GM12878 (cell line): Measurements from ENCODE around the gene PPP2R1A. TPM values are rescaled to one million over a fixed set of nuclear protein-coding genes. Genes with fewer than 3 reads are reported as not detected.

Experiments
- ATAC-seq: fragments of 200-7000 bp; cut with Tn5 transposase; 3 replicates; pipeline ENCODE4 v1.9.1; 2020; ENCODE audit warnings: mild to moderate bottlenecking, moderate library complexity
- BruUV-seq: library from RNA; stranded (reverse); fragments of 400-500 nt; replicated peaks from 2 replicates; lab custom pipeline; 2021; lab: Mats Ljungman, UMichigan
- CTCF ChIA-PET: fragments of 300-600 bp; sonication (Branson Sonifier 250); formaldehyde crosslinking; extraction: SDS; loops from one replicate; lab custom pipeline; 2021; ENCODE audit warnings: inconsistent platforms; lab: Yijun Ruan, JAX
- POLR2A ChIA-PET: fragments of 350-600 bp; formaldehyde crosslinking; extraction: SDS; loops from one replicate; lab custom pipeline; 2021; ENCODE audit warnings: inconsistent platforms; lab: Charles Lee
- RAD21 ChIA-PET: fragments of 300-600 bp; sonication (Branson Sonifier 250); formaldehyde crosslinking; loops from one replicate; lab custom pipeline; 2023; ENCODE audit warnings: antibody characterized with exemption; ENCODE audit not compliant: unreplicated experiment; lab: Charles Lee
- SMC1A ChIA-PET: fragments of 300-600 bp; sonication (Branson Sonifier 250); formaldehyde crosslinking; loops from one replicate; lab custom pipeline; 2023; ENCODE audit not compliant: unreplicated experiment, uncharacterized antibody; lab: Charles Lee
- DNase-seq: peaks from one replicate; pipeline ENCODE4 v3.0.0-alpha.2; 2011; ENCODE audit warnings: low read depth, low spot score
- FAIRE-seq: peaks from 3 replicates; lab custom pipeline; 2011; peaks lifted over from hg19 to GRCh38; lab: Jason Lieb, UNC
- H2AFZ ChIP-seq: 2 replicates; pipeline ENCODE4 v1.6.0; 2011; ENCODE audit warnings: low read depth, low read length, control low read depth; ENCODE audit not compliant: control insufficient read depth
- H3K27ac ChIP-seq: 2 replicates; pipeline ENCODE4 v1.5.1; 2011; ENCODE audit warnings: control low read depth; ENCODE audit not compliant: control insufficient read depth, insufficient read depth
- H3K27me3 ChIP-seq, 2 experiments: replicated peaks in 1 of 2; 2 replicates each; pipeline versions ENCODE4 v1.6.0 to v1.6.1; 2011; ENCODE audit warnings: low read length in 1 of 2; ENCODE audit not compliant: control insufficient read depth in 2 of 2, insufficient read depth in 2 of 2
- H3K36me3 ChIP-seq, 2 experiments: 2 replicates each; pipeline ENCODE4 v1.5.1; 2011; ENCODE audit warnings: low read length in 1 of 2; ENCODE audit not compliant: control insufficient read depth in 2 of 2, insufficient read depth in 2 of 2
- H3K4me1 ChIP-seq: 2 replicates; pipeline ENCODE4 v1.6.1; 2011; ENCODE audit warnings: mild to moderate bottlenecking, low read length, moderate library complexity, mixed read lengths; ENCODE audit not compliant: control insufficient read depth, insufficient read depth
- H3K4me2 ChIP-seq: 2 replicates; pipeline ENCODE4 v1.6.0; 2011; ENCODE audit warnings: control low read depth; ENCODE audit not compliant: control insufficient read depth, insufficient read depth
- H3K4me3 ChIP-seq: fragments of 200-600 bp; sonication (generic); 2 replicates; pipeline ENCODE4 v1.5.1; 2016
- H3K79me2 ChIP-seq: 2 replicates; pipeline ENCODE4 v1.6.0; 2011; ENCODE audit warnings: low read length; ENCODE audit not compliant: control insufficient read depth, insufficient read depth
- H3K9ac ChIP-seq: 2 replicates; pipeline ENCODE4 v1.8.0; 2011; ENCODE audit warnings: low read length, control low read depth, mixed read lengths; ENCODE audit not compliant: control insufficient read depth, insufficient read depth
- H3K9me3 ChIP-seq: replicated peaks from 3 replicates; pipeline ENCODE4 v1.5.1; 2011; ENCODE audit warnings: mild to moderate bottlenecking, low read length; ENCODE audit not compliant: control insufficient read depth, insufficient read depth
- H4K20me1 ChIP-seq: 2 replicates; pipeline ENCODE4 v1.6.0; 2011; ENCODE audit not compliant: control insufficient read depth, insufficient read depth
- DPF2 ChIP-seq: fragments of 450-650 bp; IDR thresholded peaks from 2 replicates; pipeline ENCODE4 v1.6.1; 2017; ENCODE audit warnings: mild to moderate bottlenecking
- EGR1 ChIP-seq, 2 experiments: IDR thresholded peaks; 1 replicate in 1 of 2; 2 replicates in 1 of 2; pipeline ENCODE4 v1.6.1; 2011 to 2012; ENCODE audit warnings: low read depth in 2 of 2, low read length in 2 of 2, borderline replicate concordance in 1 of 2, mild to moderate bottlenecking in 1 of 2, moderate library complexity in 1 of 2
- GATAD2B ChIP-seq: fragments of 450-650 bp; conservative IDR thresholded peaks from 2 replicates; pipeline ENCODE4 v1.6.1; 2017; ENCODE audit warnings: low read depth, mild to moderate bottlenecking, moderate library complexity
- IKZF1 ChIP-seq: fragments of 450-650 bp; conservative IDR thresholded peaks from 2 replicates; pipeline ENCODE4 v1.6.1; 2017; ENCODE audit warnings: antibody characterized with exemption, mild to moderate bottlenecking
- IRF3 ChIP-seq: fragments of 450-650 bp; IDR thresholded peaks from 2 replicates; pipeline ENCODE4 v1.6.1; 2014; ENCODE audit warnings: mild to moderate bottlenecking
- IRF4 ChIP-seq: IDR thresholded peaks from 2 replicates; pipeline ENCODE4 v1.6.1; 2011; ENCODE audit warnings: low read depth, low read length
- KDM1A ChIP-seq: fragments of 200-600 bp; sonication (generic); IDR thresholded peaks from 2 replicates; pipeline ENCODE4 v1.6.1; 2016; ENCODE audit warnings: borderline replicate concordance
- KLF5 ChIP-seq: fragments of 450-650 bp; IDR thresholded peaks from 2 replicates; pipeline ENCODE4 v1.6.1; 2014; ENCODE audit warnings: mild to moderate bottlenecking; ENCODE audit not compliant: partially characterized antibody
- MLLT1 ChIP-seq: fragments of 450-650 bp; IDR thresholded peaks from 2 replicates; pipeline ENCODE4 v1.6.1; 2016; ENCODE audit warnings: mild to moderate bottlenecking
- MTA2 ChIP-seq: fragments of 450-650 bp; IDR thresholded peaks from 2 replicates; pipeline ENCODE4 v1.6.1; 2016; ENCODE audit warnings: low read depth, mild to moderate bottlenecking, moderate library complexity
- PAX5 ChIP-seq: IDR thresholded peaks from 2 replicates; pipeline ENCODE4 v1.6.1; 2011; ENCODE audit warnings: low read depth, low read length, borderline replicate concordance
- POLR2AphosphoS2 ChIP-seq: IDR thresholded peaks from 2 replicates; pipeline ENCODE4 v1.6.1; 2011; ENCODE audit warnings: low read depth, mild to moderate bottlenecking, low read length, improper control_type of control experiment, moderate library complexity
- RELB ChIP-seq: fragments of 450-650 bp; IDR thresholded peaks from 2 replicates; pipeline ENCODE4 v1.6.1; 2017; ENCODE audit warnings: low read depth, mild to moderate bottlenecking, moderate library complexity
- SMAD5 ChIP-seq: IDR thresholded peaks from 2 replicates; pipeline ENCODE4 v1.6.1; 2016; ENCODE audit warnings: antibody characterized with exemption, low read depth
- TARDBP ChIP-seq: IDR thresholded peaks from 2 replicates; pipeline ENCODE4 v1.6.1; 2016; ENCODE audit warnings: borderline replicate concordance
- YBX1 ChIP-seq: fragments of 450-650 bp; IDR thresholded peaks from 2 replicates; pipeline ENCODE4 v1.6.1; 2016; ENCODE audit warnings: antibody characterized with exemption
- ZNF207 ChIP-seq: fragments of 450-650 bp; IDR thresholded peaks from 2 replicates; pipeline ENCODE4 v1.6.1; 2014; ENCODE audit warnings: antibody characterized with exemption, mild to moderate bottlenecking, borderline replicate concordance
- ZNF24 ChIP-seq: fragments of 450-650 bp; IDR thresholded peaks from 2 replicates; pipeline ENCODE4 v1.6.1; 2017; ENCODE audit warnings: antibody characterized with exemption, mild to moderate bottlenecking
- WGBS: methylation state at CpG from one replicate; pipeline ENCODE4 v1.1.6; 2016; ENCODE audit warnings: low lambda C conversion rate; ENCODE audit not compliant: insufficient replicate concordance, insufficient coverage; ENCODE audit errors: missing lambda C conversion rate; 5-methylcytosine and 5-hydroxymethylcytosine counted together
- in situ Hi-C: fragments of 300-500 bp; cut with MboI; formaldehyde crosslinking; loops from 9 replicates; pipeline ENCODE4 v1.14.3; 2018; ENCODE audit warnings: mixed read lengths
- intact Hi-C: fragments of 100-400 bp; cut with micrococcal nuclease; formaldehyde crosslinking; loops from one replicate; pipeline ENCODE4 v1.14.2; 2022; ENCODE audit not compliant: unreplicated experiment
- polyA plus RNA-seq, 11 experiments: library from polyadenylated mRNA; depleted of rRNA in 4 of 11; unstranded in 6 of 11; stranded (reverse) in 5 of 11; fragments of >200 nt; fragmentation: Nextera tagmentation in 4 of 11; fragmentation: Illumina TruSeq in 1 of 11; extraction: Ambion mirVana in 4 of 11; extraction: Trizol in 1 of 11; gene quantifications; 1 replicate in 1 of 11; 2 replicates in 10 of 11; pipeline versions ENCODE4 v1.2.1 to v1.2.3, GENCODE V29; 2011 to 2016; ENCODE audit warnings: inconsistent platforms in 2 of 11, missing spikeins in 2 of 11, low read depth in 1 of 11
- total RNA-seq, 4 experiments: library from RNA; depleted of rRNA in 3 of 4; stranded (reverse); fragments of >200 nt in 3 of 4; fragmentation: Illumina TruSeq in 1 of 4; extraction: Trizol in 1 of 4; gene quantifications; 2 replicates each; pipeline versions ENCODE4 v1.2.1 to v1.2.3, GENCODE V29; 2013 to 2021

The PPP2R1A gene
- total and polyA plus RNA-seq, 10 of the 15 experiments (the other 5 are each of a cell fraction or from before 2014, with no cell fraction given): 16.0 to 359 (median 140) TPM

GRCh38 chr19:52269338-52270261 is 79.7 kb downstream of the PPP2R1A start, which contains the start of gene ZNF766:
TSS of gene ZNF766 (plus strand) at chr19:52269587. CDS start at chr19:52269614, 27 bp downstream.
- SMC1A ChIA-PET: no interaction called here
- CTCF ChIA-PET: no interaction called here
- under 1% methylated on average over 70 of the region's 70 CpGs for WGBS
- TF ChIP-seq PAX5 (0 out of 2 replicates have a peak, but pooled peaks have one; percentile 8), MTA2 (no peak), IRF4 (no peak), SMAD5 (peak; percentile 70; the same call in 1 of the 2 replicates), GATAD2B (peak; percentile 89), DPF2 (no peak), RELB (0 out of 2 replicates have a peak, but pooled peaks have one; percentile 13), YBX1 (no peak), EGR1 (IDR thresholded peaks at IDR 0.05; ENCODE audit: borderline replicate concordance in 1 of 2, low read depth in 2 of 2, low read length in 2 of 2) (peak in 1 of 2 experiments; percentile 35; a peak in 1 of 3 replicates), TARDBP (no peak), KDM1A (no peak), KLF5 (peak; percentile 40), IKZF1 (peak; percentile 44), POLR2AphosphoS2 (peak; percentile 81; the same call in 1 of the 2 replicates), ZNF207 (peak; percentile 46; the same call in 1 of the 2 replicates), ZNF24 (no peak), IRF3 (0 out of 2 replicates have a peak, but pooled peaks have one; percentile 6), MLLT1 (peak; percentile 62)

More at GRCh38 chr19:52269338-52270261, 79.7 kb downstream of the PPP2R1A start, which contains the start of gene ZNF766:
- Histone ChIP-seq H3K4me2 (peak within 1 kb of the TSS; percentile 87), H3K9me3 (peaks cover 23% of the 10 kb centered on the region), H3K27ac (peak within 1 kb of the TSS; percentile 86), H3K4me3 (peak within 1 kb of the TSS; percentile 94), H2AFZ (peak within 1 kb of the TSS; percentile 45), H4K20me1 (no peaks in the 10 kb centered on the region), H3K27me3 (no peaks in the 10 kb centered on the region), H3K4me1 (no peaks in the 10 kb centered on the region), H3K36me3 (0 out of 4 replicates have a peak, but pooled peaks cover 0 to 3% of the 10 kb centered on the region in 2 experiments), H3K79me2 (peaks cover 36% of the 10 kb centered on the region), H3K9ac (peak within 1 kb of the TSS; percentile 95)
- DNase-seq (peak; percentile 69), ATAC-seq (peak; percentile 99), FAIRE-seq (peak; percentile 38)
- in situ Hi-C loops (no loop called here), intact Hi-C loops (no loop called here)
- POLR2A ChIA-PET: no interaction called here
- RAD21 ChIA-PET: no interaction called here
- BruUV-seq: TSS peak; percentile 85
